Measurements from ENCODE around the gene PCSK2. TPM values are rescaled to one million over a fixed set of nuclear protein-coding genes. Genes with fewer than 3 reads are reported as not detected.

The PCSK2 gene
- polyA plus RNA-seq, 2 of the 4 experiments (the other 2 are of a cell fraction): 0.01 TPM; not detected in 1

DNA sequence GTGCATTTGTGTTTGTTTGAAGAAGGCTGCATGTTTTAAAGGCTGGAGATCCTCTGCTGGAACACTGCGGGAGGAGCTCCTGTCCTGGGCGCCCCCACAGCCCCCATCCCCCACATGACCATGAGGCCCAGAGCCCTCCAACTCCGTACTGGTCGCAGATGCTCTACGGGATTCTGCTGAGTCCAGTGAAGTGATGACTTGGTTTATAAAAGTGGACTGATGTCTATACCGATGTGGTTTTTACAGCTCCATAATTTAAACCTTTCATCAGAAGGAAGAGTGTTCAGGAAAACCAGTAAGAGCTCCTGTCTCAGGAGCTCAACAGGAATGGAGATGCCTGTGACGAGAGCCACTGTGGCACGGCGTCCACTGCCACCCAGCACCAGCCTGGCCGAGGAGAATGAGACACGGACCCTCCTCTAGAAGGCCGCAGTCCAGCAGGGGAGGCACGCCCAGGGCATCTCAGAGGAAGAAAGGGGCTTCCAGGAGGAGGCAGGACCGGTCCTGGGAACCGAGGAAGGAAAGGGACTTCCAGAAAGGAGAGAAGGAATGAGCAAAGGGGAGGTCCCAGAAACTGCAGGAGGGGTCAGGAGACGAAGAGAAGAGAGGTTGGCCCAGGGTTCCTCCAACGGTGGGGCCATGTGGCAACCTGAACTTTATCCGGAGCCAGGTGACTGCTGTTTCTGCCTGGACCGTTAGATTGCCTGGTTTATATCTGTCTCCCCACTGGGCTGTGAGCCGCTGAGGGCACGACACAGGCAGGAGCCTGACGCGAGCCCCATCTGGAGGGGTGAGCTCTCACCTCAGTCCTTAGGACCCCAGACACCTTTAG lies 277.4 kb downstream of the PCSK2 start:
- H3K4me1 ChIP-seq: 0 out of 3 replicates have a peak, but pooled peaks cover 3% of the 10 kb centered on the region
- TF ChIP-seq HDAC2 (IDR thresholded peaks at IDR 0.05) (no peak), NPAS2 (CRISPR knock-in tag; IDR thresholded peaks at IDR 0.05; ENCODE audit: borderline replicate concordance) (no peak), SMC3 (IDR thresholded peaks at IDR 0.05) (no peak)
- TF ChIP-seq, protein P1, sequence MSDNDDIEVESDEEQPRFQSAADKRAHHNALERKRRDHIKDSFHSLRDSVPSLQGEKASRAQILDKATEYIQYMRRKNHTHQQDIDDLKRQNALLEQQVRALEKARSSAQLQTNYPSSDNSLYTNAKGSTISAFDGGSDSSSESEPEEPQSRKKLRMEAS (IDR thresholded peaks at IDR 0.05): no peak
- TF ChIP-seq, protein P2, sequence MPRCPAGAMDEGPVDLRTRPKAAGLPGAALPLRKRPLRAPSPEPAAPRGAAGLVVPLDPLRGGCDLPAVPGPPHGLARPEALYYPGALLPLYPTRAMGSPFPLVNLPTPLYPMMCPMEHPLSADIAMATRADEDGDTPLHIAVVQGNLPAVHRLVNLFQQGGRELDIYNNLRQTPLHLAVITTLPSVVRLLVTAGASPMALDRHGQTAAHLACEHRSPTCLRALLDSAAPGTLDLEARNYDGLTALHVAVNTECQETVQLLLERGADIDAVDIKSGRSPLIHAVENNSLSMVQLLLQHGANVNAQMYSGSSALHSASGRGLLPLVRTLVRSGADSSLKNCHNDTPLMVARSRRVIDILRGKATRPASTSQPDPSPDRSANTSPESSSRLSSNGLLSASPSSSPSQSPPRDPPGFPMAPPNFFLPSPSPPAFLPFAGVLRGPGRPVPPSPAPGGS (IDR thresholded peaks at IDR 0.05): no peak
- TF ChIP-seq, protein P3, sequence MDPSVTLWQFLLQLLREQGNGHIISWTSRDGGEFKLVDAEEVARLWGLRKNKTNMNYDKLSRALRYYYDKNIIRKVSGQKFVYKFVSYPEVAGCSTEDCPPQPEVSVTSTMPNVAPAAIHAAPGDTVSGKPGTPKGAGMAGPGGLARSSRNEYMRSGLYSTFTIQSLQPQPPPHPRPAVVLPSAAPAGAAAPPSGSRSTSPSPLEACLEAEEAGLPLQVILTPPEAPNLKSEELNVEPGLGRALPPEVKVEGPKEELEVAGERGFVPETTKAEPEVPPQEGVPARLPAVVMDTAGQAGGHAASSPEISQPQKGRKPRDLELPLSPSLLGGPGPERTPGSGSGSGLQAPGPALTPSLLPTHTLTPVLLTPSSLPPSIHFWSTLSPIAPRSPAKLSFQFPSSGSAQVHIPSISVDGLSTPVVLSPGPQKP (IDR thresholded peaks at IDR 0.05; ENCODE audit: low read depth, low read length): no peak
- FAIRE-seq: no peak
- no peaks in the 10 kb centered on the region for H3K9me3 ChIP-seq
- peak; percentile 61 to 76; a peak in 4 of 6 replicates for ATAC-seq
- peak overlapping the region; percentile 70 for H3K4me2 ChIP-seq
- peak overlapping the region in 1 of 2 experiments; percentile 64; a peak in 2 of 6 replicates for H3K27ac ChIP-seq
- 32% methylated on average over 23 of the region's 23 CpGs for WGBS (ENCODE audit: missing lambda C conversion rate)
- DNase-seq (ENCODE audit: low read depth in 1 of 2, low spot score in 1 of 2): no peak
- CTCF ChIA-PET: interaction anchor here (0.6 to 10.9 kb wide), 58 partner anchors 8 to 1804 kb away, joined by 3 to 230 read pairs (median 5); partner anchors contain the start of genes BFSP1, DSTN and RRBP1
- POLR2A ChIA-PET: no interaction called here
- H3K4me3 ChIP-seq: 0 out of 3 replicates have a peak overlapping the region, but pooled peaks have one; percentile 15

DNA sequence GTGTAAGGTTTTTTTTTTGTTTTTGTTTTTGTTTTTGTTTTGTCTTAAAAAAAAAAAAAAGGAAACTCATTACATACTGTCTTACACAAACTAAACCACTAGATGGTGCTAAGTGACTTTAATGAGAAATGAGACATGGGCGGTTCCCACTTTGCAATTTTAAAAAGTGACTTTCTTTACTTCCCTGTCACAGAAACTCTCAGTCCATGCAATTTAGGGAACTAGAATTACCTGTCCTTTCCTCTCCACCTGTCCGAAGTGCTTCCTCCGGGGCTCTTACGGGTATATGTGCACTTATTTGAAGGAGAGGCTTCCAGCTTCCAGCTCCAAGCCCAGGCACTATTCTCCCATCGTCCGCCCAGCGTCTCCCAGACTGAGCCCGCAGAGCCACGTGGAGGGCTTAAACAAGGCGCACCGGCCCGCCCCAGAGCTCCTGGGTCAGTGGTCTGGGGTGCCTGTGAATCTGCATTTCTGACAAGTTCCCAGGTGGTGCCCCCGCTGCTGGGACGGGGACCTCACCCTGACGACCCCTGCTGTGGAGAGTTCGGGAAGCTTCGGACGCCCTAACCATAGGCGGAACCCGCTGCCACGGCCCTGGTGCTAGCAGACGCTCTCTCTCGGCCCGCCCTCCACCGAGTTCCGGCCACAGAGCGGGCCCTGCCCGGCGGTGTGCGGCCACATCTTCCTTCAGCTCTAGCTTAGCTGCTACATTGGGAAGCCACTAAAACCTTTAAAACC lies 278.2 kb downstream of the PCSK2 start:
- ATAC-seq: peak; percentile 45 to 77
- peak overlapping the region; percentile 30 to 64; a peak in 4 of 6 replicates for H3K27ac ChIP-seq
- peak; percentile 45 to 53 for DNase-seq (ENCODE audit: low read depth in 1 of 2, low spot score in 1 of 2)
- H3K4me2 ChIP-seq: peak overlapping the region; percentile 70
- FAIRE-seq: peak; percentile 96
- TF ChIP-seq, protein P4, sequence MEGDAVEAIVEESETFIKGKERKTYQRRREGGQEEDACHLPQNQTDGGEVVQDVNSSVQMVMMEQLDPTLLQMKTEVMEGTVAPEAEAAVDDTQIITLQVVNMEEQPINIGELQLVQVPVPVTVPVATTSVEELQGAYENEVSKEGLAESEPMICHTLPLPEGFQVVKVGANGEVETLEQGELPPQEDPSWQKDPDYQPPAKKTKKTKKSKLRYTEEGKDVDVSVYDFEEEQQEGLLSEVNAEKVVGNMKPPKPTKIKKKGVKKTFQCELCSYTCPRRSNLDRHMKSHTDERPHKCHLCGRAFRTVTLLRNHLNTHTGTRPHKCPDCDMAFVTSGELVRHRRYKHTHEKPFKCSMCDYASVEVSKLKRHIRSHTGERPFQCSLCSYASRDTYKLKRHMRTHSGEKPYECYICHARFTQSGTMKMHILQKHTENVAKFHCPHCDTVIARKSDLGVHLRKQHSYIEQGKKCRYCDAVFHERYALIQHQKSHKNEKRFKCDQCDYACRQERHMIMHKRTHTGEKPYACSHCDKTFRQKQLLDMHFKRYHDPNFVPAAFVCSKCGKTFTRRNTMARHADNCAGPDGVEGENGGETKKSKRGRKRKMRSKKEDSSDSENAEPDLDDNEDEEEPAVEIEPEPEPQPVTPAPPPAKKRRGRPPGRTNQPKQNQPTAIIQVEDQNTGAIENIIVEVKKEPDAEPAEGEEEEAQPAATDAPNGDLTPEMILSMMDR (IDR thresholded peaks at IDR 0.05): peak; percentile 98
- TF ChIP-seq KDM5A (IDR thresholded peaks at IDR 0.05) (peak; percentile 93; the same call in 1 of the 2 replicates), HOXB5 (CRISPR knock-in tag; IDR thresholded peaks at IDR 0.05) (no peak), POLR2A (IDR thresholded peaks at IDR 0.05; ENCODE audit: low read length) (no peak), SMC3 (IDR thresholded peaks at IDR 0.05) (peak; percentile 86), RAD21 (conservative IDR thresholded peaks at IDR 0.05 in 1 of 2, IDR thresholded peaks at IDR 0.05 in 1 of 2) (peak; percentile 91 to 95), ESRRA (IDR thresholded peaks at IDR 0.05; ENCODE audit: borderline replicate concordance, low read length) (no peak), FOSB (CRISPR knock-in tag; IDR thresholded peaks at IDR 0.05) (no peak), ZFP36 (IDR thresholded peaks at IDR 0.05; ENCODE audit: borderline replicate concordance, partially characterized antibody) (no peak)
- TF ChIP-seq, protein P1 (IDR thresholded peaks at IDR 0.05): peak; percentile 63
- TF ChIP-seq, protein P5, sequence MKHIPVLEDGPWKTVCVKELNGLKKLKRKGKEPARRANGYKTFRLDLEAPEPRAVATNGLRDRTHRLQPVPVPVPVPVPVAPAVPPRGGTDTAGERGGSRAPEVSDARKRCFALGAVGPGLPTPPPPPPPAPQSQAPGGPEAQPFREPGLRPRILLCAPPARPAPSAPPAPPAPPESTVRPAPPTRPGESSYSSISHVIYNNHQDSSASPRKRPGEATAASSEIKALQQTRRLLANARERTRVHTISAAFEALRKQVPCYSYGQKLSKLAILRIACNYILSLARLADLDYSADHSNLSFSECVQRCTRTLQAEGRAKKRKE (CRISPR knock-in tag; IDR thresholded peaks at IDR 0.05; ENCODE audit: low read depth): no peak
- TF ChIP-seq, protein P3 (IDR thresholded peaks at IDR 0.05; ENCODE audit: low read depth, low read length): no peak
- no peaks in the 10 kb centered on the region for H3K9me3 ChIP-seq
- ChIA-PET CTCF (interaction anchor here (0.5 to 10.9 kb wide), 63 partner anchors 9 to 1805 kb away, joined by 3 to 230 read pairs (median 5); partner anchors contain the start of genes BFSP1, DSTN and RRBP1), POLR2A (no interaction called here)
- 0 out of 3 replicates have a peak, but pooled peaks cover 3% of the 10 kb centered on the region for H3K4me1 ChIP-seq
- 0 out of 3 replicates have a peak overlapping the region, but pooled peaks have one; percentile 15 for H3K4me3 ChIP-seq
- 56% methylated on average over 30 of the region's 30 CpGs for WGBS (ENCODE audit: missing lambda C conversion rate)

All from A549 (cell line).